IPS-18a (cell line): ENCODE data around the gene FAM221A.
"Not testable (repeated sequence)": the region's sequence is repeated elsewhere in the genome, so short reads cannot be mapped to it uniquely, and the experiment has no call there.

Experiments
- H3K27ac ChIP-seq: one replicate; pipeline ENCODE4 v1.5.1; 2013; ENCODE audit warnings: low read length
- H3K27me3 ChIP-seq: one replicate; pipeline ENCODE4 v1.6.1; 2013; ENCODE audit warnings: mild to moderate bottlenecking, low read length; ENCODE audit not compliant: control insufficient read depth, insufficient read depth
- H3K36me3 ChIP-seq: one replicate; pipeline ENCODE4 v1.6.1; 2013; ENCODE audit warnings: low read depth, low read length; ENCODE audit not compliant: control insufficient read depth
- H3K4me1 ChIP-seq: one replicate; pipeline ENCODE4 v1.6.1; 2013; ENCODE audit warnings: low read depth, low read length; ENCODE audit not compliant: control insufficient read depth
- H3K4me3 ChIP-seq: one replicate; pipeline ENCODE4 v1.5.1; 2013; ENCODE audit warnings: low read length
- H3K9ac ChIP-seq: one replicate; pipeline ENCODE4 v1.6.1; 2013; ENCODE audit warnings: mild to moderate bottlenecking, low read length, moderate library complexity
- H3K9me3 ChIP-seq: one replicate; pipeline ENCODE4 v1.6.1; 2013; ENCODE audit warnings: low read depth, low read length; ENCODE audit not compliant: control insufficient read depth

Gene FAM221A

GRCh38 chr7:23672033-23672432, 8.0 kb upstream of the FAM221A start:
- Histone ChIP-seq H3K4me1 (no peaks in the 10 kb centered on the region), H3K27ac (no peak overlapping the region)

GRCh38 chr7:23680414-23681405, 711 bp downstream of the FAM221A start:
- H3K9ac ChIP-seq = peak overlapping the region; percentile 93

More at GRCh38 chr7:23672033-23672432, 8.0 kb upstream of the FAM221A start:
- Histone ChIP-seq H3K9me3 (no peaks in the 10 kb centered on the region), H3K36me3 (no peaks in the 10 kb centered on the region), H3K27me3 (no peaks in the 10 kb centered on the region), H3K9ac (no peak overlapping the region), H3K4me3 (no peak overlapping the region)

GRCh38 chr7:23684041-23684440, 4.0 kb downstream of the FAM221A start:
- H3K36me3 ChIP-seq = peaks cover 23% of the 10 kb centered on the region
- not testable (repeated sequence) for H3K4me1 ChIP-seq, H3K9ac ChIP-seq, H3K4me3 ChIP-seq, H3K9me3 ChIP-seq, H3K27ac ChIP-seq, H3K27me3 ChIP-seq

More at GRCh38 chr7:23680414-23681405, 711 bp downstream of the FAM221A start:
- Histone ChIP-seq H3K4me3 (peak overlapping the region; percentile 89), H3K36me3 (peaks cover 11% of the 10 kb centered on the region), H3K4me1 (no peaks in the 10 kb centered on the region), H3K27me3 (peaks cover 9% of the 10 kb centered on the region), H3K27ac (peak overlapping the region; percentile 74), H3K9me3 (no peaks in the 10 kb centered on the region)

- H3K27me3 ChIP-seq = no peaks in the 10 kb centered on the region
- H3K9ac ChIP-seq = no peak overlapping the region
- no peak overlapping the region for H3K4me3 ChIP-seq
- no peak overlapping the region for H3K27ac ChIP-seq
- peaks cover 37% of the 10 kb centered on the region for H3K36me3 ChIP-seq
- H3K4me1 ChIP-seq = no peaks in the 10 kb centered on the region
- H3K9me3 ChIP-seq = no peaks in the 10 kb centered on the region
These were observed 5.7 kb downstream of the FAM221A start for GRCh38 chr7:23685731-23686130.

- Histone ChIP-seq H3K27me3 (no peaks in the 10 kb centered on the region), H3K9ac (no peak overlapping the region), H3K9me3 (no peaks in the 10 kb centered on the region), H3K27ac (no peak overlapping the region), H3K4me1 (no peaks in the 10 kb centered on the region), H3K4me3 (no peak overlapping the region), H3K36me3 (peaks cover 49% of the 10 kb centered on the region)
These were observed 7.0 kb downstream of the FAM221A start for GRCh38 chr7:23687011-23687410.

GRCh38 chr7:23689165-23689564, 9.2 kb downstream of the FAM221A start:
- no peak overlapping the region for H3K9ac ChIP-seq
- H3K27me3 ChIP-seq = no peaks in the 10 kb centered on the region
- H3K9me3 ChIP-seq = no peaks in the 10 kb centered on the region
- peaks cover 56% of the 10 kb centered on the region for H3K36me3 ChIP-seq
- no peak overlapping the region for H3K27ac ChIP-seq
- H3K4me3 ChIP-seq = no peak overlapping the region
- no peaks in the 10 kb centered on the region for H3K4me1 ChIP-seq

GRCh38 chr7:23691320-23691719, 11.3 kb downstream of the FAM221A start:
- H3K27me3 ChIP-seq = no peaks in the 10 kb centered on the region
- no peaks in the 10 kb centered on the region for H3K4me1 ChIP-seq
- no peak overlapping the region for H3K9ac ChIP-seq
- peaks cover 51% of the 10 kb centered on the region for H3K36me3 ChIP-seq
- H3K27ac ChIP-seq = no peak overlapping the region
- no peak overlapping the region for H3K4me3 ChIP-seq
- no peaks in the 10 kb centered on the region for H3K9me3 ChIP-seq

- H3K4me3 ChIP-seq = no peak overlapping the region
- H3K9ac ChIP-seq = no peak overlapping the region
- no peaks in the 10 kb centered on the region for H3K4me1 ChIP-seq
- no peaks in the 10 kb centered on the region for H3K9me3 ChIP-seq
- peaks cover 52% of the 10 kb centered on the region for H3K36me3 ChIP-seq
- no peaks in the 10 kb centered on the region for H3K27me3 ChIP-seq
- no peak overlapping the region for H3K27ac ChIP-seq
These were observed 13.2 kb downstream of the FAM221A start for GRCh38 chr7:23693224-23693623.

- no peak overlapping the region for H3K27ac ChIP-seq
- no peak overlapping the region for H3K9ac ChIP-seq
- H3K27me3 ChIP-seq = no peaks in the 10 kb centered on the region
- no peak overlapping the region for H3K4me3 ChIP-seq
- H3K4me1 ChIP-seq = no peaks in the 10 kb centered on the region
- H3K36me3 ChIP-seq = peaks cover 40% of the 10 kb centered on the region
- no peaks in the 10 kb centered on the region for H3K9me3 ChIP-seq
These were observed 17.0 kb downstream of the FAM221A start for GRCh38 chr7:23696916-23697441.

- H3K27ac ChIP-seq = no peak overlapping the region
- no peak overlapping the region for H3K9ac ChIP-seq
- H3K9me3 ChIP-seq = no peaks in the 10 kb centered on the region
- no peaks in the 10 kb centered on the region for H3K4me1 ChIP-seq
- no peaks in the 10 kb centered on the region for H3K27me3 ChIP-seq
- peaks cover 42% of the 10 kb centered on the region for H3K36me3 ChIP-seq
- H3K4me3 ChIP-seq = no peak overlapping the region
These were observed 18.8 kb downstream of the FAM221A start for GRCh38 chr7:23698822-23699221.

- no peak overlapping the region for H3K9ac ChIP-seq
- peaks cover 49% of the 10 kb centered on the region for H3K36me3 ChIP-seq
- H3K27me3 ChIP-seq = no peaks in the 10 kb centered on the region
- no peak overlapping the region for H3K27ac ChIP-seq
- no peaks in the 10 kb centered on the region for H3K4me1 ChIP-seq
- no peak overlapping the region for H3K4me3 ChIP-seq
- H3K9me3 ChIP-seq = no peaks in the 10 kb centered on the region
These were observed 20.0 kb downstream of the FAM221A start for GRCh38 chr7:23700046-23700445.
